Fibroblast of skin of abdomen (primary cell): Measurements from ENCODE around the gene CASZ1.

Experiments used
- DNase-seq: peaks from one replicate; pipeline ENCODE4 v3.0.0-alpha.2; 2013

The CASZ1 gene

GRCh38 chr1:10773851-10774614 lies 22.4 kb downstream of the CASZ1 start:
- no peak for DNase-seq

GRCh38 chr1:10773376-10773775 lies 23.1 kb downstream of the CASZ1 start:
- no peak for DNase-seq

- no peak for DNase-seq
Observed at GRCh38 chr1:10772711-10773110, 23.7 kb downstream of the CASZ1 start.

- DNase-seq: no peak
Observed at GRCh38 chr1:10771789-10772188, 24.7 kb downstream of the CASZ1 start.

GRCh38 chr1:10768552-10768951 lies 27.9 kb downstream of the CASZ1 start:
- no peak for DNase-seq

GRCh38 chr1:10767282-10767681 lies 29.2 kb downstream of the CASZ1 start:
- DNase-seq: no peak

- no peak for DNase-seq
Observed at GRCh38 chr1:10765734-10766478, 30.5 kb downstream of the CASZ1 start.

GRCh38 chr1:10765304-10765703 lies 31.1 kb downstream of the CASZ1 start:
- no peak for DNase-seq

GRCh38 chr1:10764296-10764798 lies 32.1 kb downstream of the CASZ1 start:
- no peak for DNase-seq

- DNase-seq: no peak
Observed at GRCh38 chr1:10762875-10763274, 33.6 kb downstream of the CASZ1 start.

GRCh38 chr1:10762153-10762523 lies 34.3 kb downstream of the CASZ1 start:
- no peak for DNase-seq

GRCh38 chr1:10761503-10762152 lies 34.8 kb downstream of the CASZ1 start:
- no peak for DNase-seq

GRCh38 chr1:10760566-10761502 lies 35.6 kb downstream of the CASZ1 start:
- DNase-seq: no peak

GRCh38 chr1:10759413-10760200 lies 36.8 kb downstream of the CASZ1 start:
- DNase-seq: no peak

- DNase-seq: no peak
Observed at GRCh38 chr1:10756842-10757241, 39.6 kb downstream of the CASZ1 start.

- no peak for DNase-seq
Observed at GRCh38 chr1:10755970-10756521, 40.4 kb downstream of the CASZ1 start.

GRCh38 chr1:10754568-10755329 lies 41.7 kb downstream of the CASZ1 start:
- DNase-seq: no peak

GRCh38 chr1:10753299-10753698 lies 43.1 kb downstream of the CASZ1 start:
- no peak for DNase-seq

GRCh38 chr1:10751561-10752085 lies 44.8 kb downstream of the CASZ1 start:
- DNase-seq: no peak

- no peak for DNase-seq
Observed at GRCh38 chr1:10751160-10751559, 45.3 kb downstream of the CASZ1 start.
